Neural progenitor cell (in vitro differentiated cells): ENCODE measurements around the gene CIB4.

Experiments
- EZH2 ChIP-seq: fragments of 200-600 bp; sonication (generic); IDR thresholded peaks from 2 replicates; pipeline ENCODE4 v1.6.1; 2017; ENCODE audit warnings: antibody characterized with exemption, mild to moderate bottlenecking, moderate library complexity
- EZH2phosphoT487 ChIP-seq: fragments of 200-600 bp; sonication (generic); IDR thresholded peaks from 2 replicates; pipeline ENCODE4 v1.6.1; 2017; ENCODE audit warnings: antibody characterized with exemption
- TF ChIP-seq, protein P1 (sequence below): fragments of 200-600 bp; sonication (generic); IDR thresholded peaks from 2 replicates; pipeline ENCODE4 v1.5.1; 2017; ENCODE audit warnings: antibody characterized with exemption, mild to moderate bottlenecking

GRCh38 chr2:26582890-26583289, 58.3 kb downstream of the CIB4 start:
- no peak for TF ChIP-seq EZH2phosphoT487
- TF ChIP-seq, protein P1, sequence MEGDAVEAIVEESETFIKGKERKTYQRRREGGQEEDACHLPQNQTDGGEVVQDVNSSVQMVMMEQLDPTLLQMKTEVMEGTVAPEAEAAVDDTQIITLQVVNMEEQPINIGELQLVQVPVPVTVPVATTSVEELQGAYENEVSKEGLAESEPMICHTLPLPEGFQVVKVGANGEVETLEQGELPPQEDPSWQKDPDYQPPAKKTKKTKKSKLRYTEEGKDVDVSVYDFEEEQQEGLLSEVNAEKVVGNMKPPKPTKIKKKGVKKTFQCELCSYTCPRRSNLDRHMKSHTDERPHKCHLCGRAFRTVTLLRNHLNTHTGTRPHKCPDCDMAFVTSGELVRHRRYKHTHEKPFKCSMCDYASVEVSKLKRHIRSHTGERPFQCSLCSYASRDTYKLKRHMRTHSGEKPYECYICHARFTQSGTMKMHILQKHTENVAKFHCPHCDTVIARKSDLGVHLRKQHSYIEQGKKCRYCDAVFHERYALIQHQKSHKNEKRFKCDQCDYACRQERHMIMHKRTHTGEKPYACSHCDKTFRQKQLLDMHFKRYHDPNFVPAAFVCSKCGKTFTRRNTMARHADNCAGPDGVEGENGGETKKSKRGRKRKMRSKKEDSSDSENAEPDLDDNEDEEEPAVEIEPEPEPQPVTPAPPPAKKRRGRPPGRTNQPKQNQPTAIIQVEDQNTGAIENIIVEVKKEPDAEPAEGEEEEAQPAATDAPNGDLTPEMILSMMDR, result no peak
- TF ChIP-seq EZH2, result no peak
